Measurements from ENCODE around the gene FAM193A.
A peak's percentile ranks its signal among the peaks of the same experiment; 100 is the strongest.
"Not testable (repeated sequence)": the region's sequence is repeated elsewhere in the genome, so short reads cannot be mapped to it uniquely, and the experiment has no call there.

The FAM193A gene

GRCh38 chr4:2514944-2515343, 21.5 kb upstream of the FAM193A start:
- not testable (repeated sequence) for DNase-seq

GRCh38 chr4:2515830-2516550, 20.5 kb upstream of the FAM193A start:
- no peak for DNase-seq

DNA sequence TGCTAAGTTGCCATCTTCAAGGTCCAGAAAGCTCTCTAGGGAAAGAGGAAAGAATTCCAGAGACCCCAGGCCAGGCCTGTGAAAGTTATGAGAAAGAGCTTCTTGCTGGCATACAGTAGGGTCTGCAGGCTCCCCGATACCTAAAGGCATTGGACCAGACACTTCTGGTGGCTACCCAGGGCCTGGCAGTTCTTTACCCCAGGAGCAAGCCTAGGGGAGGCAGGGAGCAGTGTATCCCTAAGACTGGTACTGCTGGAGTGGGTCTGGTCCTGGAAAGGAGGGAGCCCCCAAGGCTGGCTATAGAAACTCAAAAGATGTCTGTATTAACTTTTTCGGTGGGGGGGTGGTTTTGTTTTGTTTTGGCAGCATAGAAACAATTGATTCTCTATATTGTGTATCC, 19.8 kb upstream of the FAM193A start:
- DNase-seq: no peak

- no peak for DNase-seq
Measured at GRCh38 chr4:2526559-2526958, 9.9 kb upstream of the FAM193A start.

DNA sequence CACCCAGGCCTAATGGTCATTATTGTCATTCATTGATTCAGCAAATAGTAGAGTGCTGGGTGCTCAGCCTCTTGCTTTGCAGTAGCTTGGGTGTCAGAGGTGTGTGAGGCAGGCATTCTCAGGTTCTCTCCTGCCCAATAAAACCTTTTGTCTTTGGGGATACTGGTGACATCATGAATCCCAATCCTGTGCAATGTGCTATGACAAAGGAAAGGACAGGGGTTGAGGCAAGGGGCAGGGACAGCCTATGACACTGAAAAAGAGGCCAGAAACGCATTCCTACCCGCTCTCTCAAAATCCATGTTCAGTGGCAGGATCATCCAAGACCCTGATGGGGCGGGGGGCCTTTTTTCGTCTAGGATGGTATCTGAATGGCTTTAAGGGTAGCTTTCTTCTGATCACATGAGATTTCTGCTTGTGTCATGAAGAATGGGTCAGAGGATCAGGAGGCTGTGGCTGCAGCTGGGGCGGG, 1.5 kb upstream of the FAM193A start:
- peak; percentile 15 for DNase-seq

- DNase-seq: peak; percentile 45
Measured at GRCh38 chr4:2535376-2536192, 863 bp upstream of the FAM193A start.

DNA sequence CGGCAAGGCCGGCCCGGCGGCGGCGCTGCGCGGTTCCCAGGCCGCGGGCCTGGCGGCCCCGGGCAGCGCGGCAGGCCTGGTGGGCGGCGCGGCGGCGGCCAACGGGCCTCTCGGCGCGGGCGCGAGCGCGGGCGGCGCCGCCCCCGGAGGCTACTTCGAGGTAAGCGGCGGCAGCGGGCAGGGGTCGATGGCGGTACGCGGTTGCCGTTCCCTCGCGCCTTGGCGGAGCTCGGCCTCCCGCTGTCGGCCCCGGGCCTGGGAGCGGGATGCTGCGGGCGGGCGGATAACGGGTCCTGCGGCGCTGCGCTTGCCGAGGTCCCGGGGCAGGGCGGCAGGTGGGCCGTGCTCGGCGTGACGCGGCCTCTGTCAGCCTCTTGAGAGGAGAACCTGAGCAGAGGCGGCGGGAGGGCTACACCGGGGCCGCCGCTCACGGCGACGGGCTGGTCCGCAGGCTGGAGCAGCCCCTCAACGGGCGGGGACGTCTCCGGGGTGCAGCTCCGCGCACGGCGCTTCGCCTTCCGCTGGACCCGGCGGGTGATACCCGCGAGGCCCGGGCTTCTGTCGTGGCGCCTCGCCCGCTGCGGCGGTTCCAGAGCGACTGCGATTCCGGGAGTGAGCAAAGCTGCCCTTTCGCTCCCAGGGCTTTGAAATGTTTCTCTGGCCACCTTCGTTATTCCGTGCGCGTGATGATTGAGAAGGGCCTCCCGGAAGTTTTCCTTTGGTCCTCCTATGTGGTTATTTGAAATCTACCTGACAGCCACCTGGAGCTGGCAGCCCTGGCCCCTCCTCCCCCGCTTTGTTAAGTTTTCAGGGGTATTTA, 774 bp downstream of the FAM193A start:
- DNase-seq: peak; percentile 43

DNA sequence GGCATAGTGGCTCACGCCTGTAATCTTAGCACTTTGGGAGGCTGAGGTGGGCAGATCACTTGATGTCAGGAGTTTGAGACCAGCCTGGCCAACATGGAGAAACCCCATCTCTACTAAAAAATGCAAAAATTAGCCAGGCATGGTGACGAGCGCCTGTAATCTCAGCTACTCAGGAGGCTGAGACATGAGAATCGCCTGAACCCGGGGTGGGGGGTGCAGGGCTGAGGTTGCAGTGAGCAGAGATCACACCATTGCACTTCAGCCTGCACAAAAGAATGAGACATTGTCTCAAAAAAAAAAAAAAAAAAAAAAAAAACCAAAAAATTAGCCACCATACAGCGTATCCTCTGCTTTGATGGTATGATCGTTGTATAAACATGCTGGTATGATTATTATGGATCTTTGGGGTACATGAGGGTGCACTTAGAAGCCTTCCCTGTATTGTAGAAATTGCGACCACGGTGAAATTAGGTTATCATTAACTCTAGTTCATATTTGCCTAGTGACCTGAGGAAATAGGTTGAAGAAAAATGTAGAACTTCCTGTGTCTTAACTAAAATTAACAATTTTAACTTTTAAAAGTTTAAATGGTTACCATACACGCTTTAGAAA, 7.2 kb downstream of the FAM193A start:
- not testable (repeated sequence) for DNase-seq

GRCh38 chr4:2545321-2546013, 9.0 kb downstream of the FAM193A start:
- no peak for DNase-seq

GRCh38 chr4:2546286-2546823, 9.9 kb downstream of the FAM193A start:
- DNase-seq: no peak

- DNase-seq: not testable (repeated sequence)
Measured at GRCh38 chr4:2546961-2547691, 10.7 kb downstream of the FAM193A start.

- no peak for DNase-seq
Measured at GRCh38 chr4:2551118-2551517, 14.7 kb downstream of the FAM193A start.

DNA sequence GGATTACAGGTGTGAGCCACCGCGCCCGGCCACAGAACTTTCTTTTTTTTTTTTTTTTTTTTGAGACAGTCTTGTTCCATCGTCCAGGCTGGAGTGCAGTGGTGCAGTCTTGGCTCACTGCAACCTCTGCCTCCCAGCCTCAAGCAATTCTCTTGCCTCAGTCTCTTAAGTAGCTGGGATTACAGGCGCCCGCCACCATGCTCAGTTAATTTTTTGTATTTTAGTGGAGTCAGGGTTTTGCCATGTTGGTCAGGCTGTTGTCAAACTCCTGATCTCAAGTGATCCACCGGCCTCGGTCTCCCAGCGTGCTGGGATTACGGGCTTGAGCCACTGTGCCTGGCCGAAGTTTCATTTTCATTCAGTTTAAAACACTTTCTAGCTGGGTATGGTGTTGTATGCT, 16.4 kb downstream of the FAM193A start:
- DNase-seq: no peak

GRCh38 chr4:2558301-2558700, 21.9 kb downstream of the FAM193A start:
- DNase-seq: no peak

GRCh38 chr4:2560167-2560566, 23.7 kb downstream of the FAM193A start:
- no peak for DNase-seq

DNA sequence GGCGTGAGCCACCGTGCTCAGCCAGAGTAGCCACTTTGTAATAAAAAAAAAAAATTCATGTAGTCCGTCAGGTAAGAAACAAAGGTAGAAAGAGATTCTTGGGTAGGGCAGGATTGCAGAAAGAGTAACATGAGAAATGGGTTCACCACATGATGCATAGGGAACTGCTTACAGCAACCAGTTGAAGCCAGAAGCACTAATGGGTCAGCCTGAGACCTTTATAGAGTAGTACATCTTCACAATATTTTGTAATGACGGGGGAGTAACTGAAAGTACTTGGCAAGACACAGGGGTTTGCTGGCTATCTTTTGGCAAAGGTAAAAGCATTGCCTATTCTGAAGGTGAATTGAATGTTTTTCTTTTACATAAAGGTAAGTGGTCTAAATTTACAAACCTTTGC, 29.1 kb downstream of the FAM193A start:
- DNase-seq: no peak

DNA sequence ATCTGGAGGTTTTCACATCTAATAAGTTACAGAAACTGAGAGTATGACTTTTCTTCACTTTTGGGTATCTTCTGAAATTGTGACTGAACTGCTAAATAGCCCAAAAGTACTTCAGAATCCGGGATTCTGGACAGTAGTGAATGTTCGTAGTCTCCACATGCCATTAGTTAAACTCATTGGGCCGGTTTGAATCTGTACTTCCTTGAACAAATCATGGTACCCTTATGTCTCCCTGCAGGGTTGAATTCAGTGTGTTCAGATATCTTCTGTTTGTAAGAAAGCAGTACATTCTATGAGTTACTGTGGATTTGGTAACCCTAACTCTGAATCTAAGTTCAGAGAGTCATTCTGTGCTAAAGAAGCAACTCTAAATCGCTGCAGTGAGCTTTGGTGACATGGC, 33.6 kb downstream of the FAM193A start:
- DNase-seq: no peak

GRCh38 chr4:2570551-2571222, 34.2 kb downstream of the FAM193A start:
- DNase-seq: no peak

DNA sequence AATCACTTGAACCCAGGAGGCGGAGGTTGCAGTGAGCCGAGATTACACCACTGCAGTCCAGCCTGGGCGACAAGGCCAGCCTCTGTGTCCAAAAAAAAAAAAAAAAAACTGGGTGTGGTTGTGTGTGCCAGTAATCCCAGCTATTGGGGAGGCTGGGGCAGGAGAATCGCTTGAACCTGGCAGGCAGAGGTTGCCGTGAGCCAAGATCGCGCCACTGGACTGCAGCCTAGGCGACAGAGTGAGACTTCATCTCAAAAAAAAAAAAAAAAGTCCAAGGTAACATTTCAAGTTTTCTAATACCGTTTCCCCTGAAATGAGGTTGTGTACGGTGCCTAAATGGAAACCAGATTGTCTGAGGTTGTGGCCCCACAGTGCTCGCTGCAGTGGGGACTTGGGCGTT, 35.6 kb downstream of the FAM193A start:
- no peak for DNase-seq

GRCh38 chr4:2572866-2573265, 36.4 kb downstream of the FAM193A start:
- DNase-seq: no peak
